ENCODE measurements around the gene TEX264.
"Not testable (repeated sequence)": the region's sequence is repeated elsewhere in the genome, so short reads cannot be mapped to it uniquely, and the experiment has no call there.

TEX264 gene

GRCh38 chr3:51716805-51717204, 45.8 kb downstream of the TEX264 start:
- DNase-seq (ENCODE audit: low spot score) = no peak

GRCh38 chr3:51717446-51717845, 46.4 kb downstream of the TEX264 start:
- no peak for DNase-seq (ENCODE audit: low spot score)

GRCh38 chr3:51717947-51718346, 46.9 kb downstream of the TEX264 start:
- no peak for DNase-seq (ENCODE audit: low spot score)

GRCh38 chr3:51718547-51719409, 47.7 kb downstream of the TEX264 start:
- DNase-seq (ENCODE audit: low spot score) = peak; percentile 29

DNA sequence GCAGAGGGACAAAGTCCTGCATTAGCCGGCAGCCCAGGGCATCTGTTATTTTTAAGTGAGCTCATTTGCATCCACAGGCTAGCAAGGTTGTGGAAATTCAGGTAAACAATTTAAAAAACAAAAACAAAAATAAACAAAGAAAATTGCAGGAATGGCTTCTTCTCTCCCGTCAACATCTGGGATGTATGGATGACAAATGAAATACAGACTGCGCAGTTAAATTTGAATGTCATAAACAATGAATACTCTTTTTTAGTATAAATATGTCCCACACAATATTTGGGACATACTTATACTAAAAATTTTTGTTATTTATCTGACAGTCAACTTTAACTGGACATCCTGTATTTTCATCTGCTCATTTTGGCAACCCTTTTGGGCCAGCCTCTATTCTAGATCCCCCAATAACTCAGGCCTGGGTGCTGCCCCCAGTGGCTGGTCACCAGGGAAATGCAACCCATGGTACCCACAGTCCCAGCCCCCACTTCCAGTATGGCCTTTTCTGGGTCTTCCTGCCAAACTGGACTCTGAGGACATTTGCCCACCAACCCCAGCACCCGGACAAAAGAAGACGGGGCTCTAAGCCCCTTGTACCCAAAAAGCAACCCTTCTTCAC, 48.5 kb downstream of the TEX264 start:
- DNase-seq (ENCODE audit: low spot score) = no peak

DNA sequence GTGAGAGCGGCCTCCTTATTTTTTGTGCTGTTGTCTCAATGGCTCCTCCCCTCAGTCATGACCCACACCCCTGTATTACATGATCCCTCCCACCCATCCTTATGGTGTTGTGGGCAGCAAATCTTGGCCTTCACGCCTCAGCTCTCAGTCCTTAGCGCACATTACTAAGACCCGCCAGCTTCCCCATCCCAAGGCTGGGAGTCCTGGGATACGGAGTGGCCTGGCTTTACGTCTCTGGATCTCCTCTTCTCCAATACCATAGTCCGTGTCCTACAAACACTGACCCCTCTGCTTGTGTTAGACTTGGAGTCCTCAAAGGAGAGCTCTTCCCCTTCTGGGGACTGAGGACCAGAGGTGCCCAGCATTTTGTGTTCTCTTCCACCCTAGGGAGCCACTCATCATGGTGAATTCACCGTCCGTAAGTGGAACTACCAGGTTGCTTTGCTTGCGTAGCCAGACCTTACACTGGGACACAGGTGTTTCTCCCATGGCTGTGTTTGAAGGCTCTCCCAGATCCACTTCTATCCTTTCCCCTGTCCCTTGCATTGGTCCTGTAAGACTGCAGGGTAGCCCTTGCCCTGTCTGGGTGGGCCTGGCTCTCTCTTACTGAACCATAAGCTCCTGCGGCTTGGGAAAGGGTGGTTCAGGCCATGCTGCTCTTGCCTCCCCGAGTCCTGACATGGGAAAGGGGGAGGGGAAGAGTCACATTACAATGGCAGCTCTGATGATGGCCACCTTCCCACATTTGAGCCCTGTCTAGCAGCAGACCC, 49.4 kb downstream of the TEX264 start:
- no peak for DNase-seq (ENCODE audit: low spot score)

DNA sequence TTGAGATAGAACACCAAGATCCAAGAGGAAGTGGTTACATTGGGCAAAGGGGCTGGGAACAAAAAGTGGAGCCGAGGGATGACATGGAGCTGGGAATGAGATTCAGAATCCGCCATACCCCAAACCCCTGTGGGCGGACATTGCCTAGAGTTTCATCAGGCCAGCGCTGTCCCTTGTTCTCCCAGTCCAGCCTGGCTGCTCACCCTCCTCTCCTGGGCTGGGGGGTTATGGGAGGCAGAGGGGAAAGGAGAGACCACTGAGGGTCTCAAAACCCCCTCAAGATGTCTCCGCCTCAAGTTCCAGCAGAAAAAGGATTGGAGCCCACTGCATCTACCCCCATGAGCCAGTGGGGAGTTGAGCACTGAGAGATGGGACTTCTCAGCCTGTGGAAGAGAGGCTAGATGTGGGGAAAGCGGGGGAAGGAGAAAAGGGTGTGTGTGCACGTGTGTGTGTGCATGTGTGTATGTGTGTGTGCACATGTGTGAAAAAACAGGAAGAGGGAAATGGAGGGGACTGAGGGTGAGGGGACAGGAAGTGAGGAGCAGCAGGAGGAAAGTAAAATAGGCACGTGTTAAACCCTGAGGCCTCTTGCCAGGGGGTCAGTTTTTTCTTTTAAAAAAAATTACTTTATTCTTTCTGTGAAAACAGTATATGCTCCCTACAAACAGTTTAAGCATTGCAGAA, 50.2 kb downstream of the TEX264 start:
- no peak for DNase-seq (ENCODE audit: low spot score)

GRCh38 chr3:51722362-51722761, 51.3 kb downstream of the TEX264 start:
- DNase-seq (ENCODE audit: low spot score) = no peak

GRCh38 chr3:51727500-51727899, 56.4 kb downstream of the TEX264 start:
- no peak for DNase-seq (ENCODE audit: low spot score)

DNA sequence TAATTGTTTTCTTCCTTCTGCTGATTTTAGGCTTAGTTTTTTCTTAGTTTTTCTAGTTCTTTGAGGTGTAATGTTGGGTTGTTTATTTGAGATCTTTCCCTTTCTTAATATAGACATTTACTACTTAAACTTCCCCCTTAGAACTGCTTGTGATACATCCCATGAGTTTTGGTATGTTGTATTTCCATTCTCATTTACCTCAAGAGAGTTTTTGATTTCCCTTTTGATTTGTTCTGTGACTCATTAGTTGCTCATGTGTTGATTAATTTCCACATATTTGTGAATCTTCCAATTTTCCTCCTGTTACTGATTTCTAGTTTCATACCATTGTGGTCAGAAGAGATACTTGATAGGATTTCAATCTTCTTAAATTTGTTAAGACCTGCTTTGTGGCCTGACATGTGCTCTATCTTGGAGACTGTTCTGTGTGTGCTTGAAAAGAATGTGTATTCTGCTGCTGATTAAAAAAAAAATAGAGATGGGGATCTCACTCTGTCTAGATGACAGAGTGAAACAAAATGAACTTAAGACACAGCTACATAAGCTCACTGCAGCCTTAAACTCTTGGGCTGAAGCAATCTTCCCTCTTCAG, 58.1 kb downstream of the TEX264 start:
- DNase-seq (ENCODE audit: low spot score) = no peak

DNA sequence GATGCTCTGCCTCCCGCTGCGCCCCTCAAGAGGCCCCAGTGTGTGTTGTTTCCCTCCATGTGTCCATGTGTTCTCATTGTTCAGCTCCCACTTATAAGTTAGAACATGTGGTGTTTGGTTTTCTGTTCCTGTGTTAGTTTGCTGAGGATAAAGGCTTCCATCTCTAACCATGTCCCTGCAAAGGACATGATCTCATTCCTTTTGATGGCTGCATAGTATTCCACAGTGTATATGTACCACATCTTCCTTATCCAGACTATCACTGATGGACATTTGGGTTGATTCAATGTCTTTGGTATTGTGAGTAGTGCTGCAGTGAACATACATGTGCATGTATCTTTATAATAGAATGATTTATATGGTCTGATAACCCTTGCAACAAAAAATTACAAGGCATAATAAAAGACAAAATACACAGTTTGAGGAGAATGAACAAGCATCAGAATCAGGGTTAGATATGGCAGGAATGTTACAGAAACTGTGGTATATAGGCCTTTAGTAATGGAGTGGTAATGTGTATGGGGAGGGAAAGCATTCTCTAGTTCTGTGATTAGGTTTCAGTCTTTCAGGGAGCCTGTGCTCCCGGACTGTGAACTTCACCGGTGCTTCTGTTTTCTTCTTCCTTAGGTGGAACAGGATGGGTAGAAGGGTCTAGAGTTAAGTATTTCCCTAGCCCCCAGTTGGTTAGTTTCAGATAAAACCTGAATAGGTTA, 63.0 kb downstream of the TEX264 start:
- no peak for DNase-seq (ENCODE audit: low spot score)

DNA sequence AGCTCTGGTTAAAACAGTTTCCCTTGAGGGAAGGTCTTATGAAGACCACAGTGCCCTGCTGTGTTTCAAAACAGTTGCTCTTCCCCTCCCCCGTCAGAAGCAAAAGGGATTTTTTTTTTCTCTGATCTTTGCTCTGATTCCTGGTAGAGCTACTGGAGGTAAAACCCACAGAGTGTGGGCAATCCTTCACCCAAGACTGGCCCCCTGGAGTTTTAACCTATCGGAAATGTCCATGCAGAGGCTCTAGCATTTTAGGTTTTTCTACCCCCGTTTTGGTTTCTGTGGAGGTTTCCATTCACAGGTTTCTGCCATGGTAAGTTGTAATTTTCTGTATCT, 63.5 kb downstream of the TEX264 start:
- no peak for DNase-seq (ENCODE audit: low spot score)

- no peak for DNase-seq (ENCODE audit: low spot score)
Observed at GRCh38 chr3:51735039-51735438, 64.0 kb downstream of the TEX264 start.

GRCh38 chr3:51735950-51736349, 64.9 kb downstream of the TEX264 start:
- no peak for DNase-seq (ENCODE audit: low spot score)

DNA sequence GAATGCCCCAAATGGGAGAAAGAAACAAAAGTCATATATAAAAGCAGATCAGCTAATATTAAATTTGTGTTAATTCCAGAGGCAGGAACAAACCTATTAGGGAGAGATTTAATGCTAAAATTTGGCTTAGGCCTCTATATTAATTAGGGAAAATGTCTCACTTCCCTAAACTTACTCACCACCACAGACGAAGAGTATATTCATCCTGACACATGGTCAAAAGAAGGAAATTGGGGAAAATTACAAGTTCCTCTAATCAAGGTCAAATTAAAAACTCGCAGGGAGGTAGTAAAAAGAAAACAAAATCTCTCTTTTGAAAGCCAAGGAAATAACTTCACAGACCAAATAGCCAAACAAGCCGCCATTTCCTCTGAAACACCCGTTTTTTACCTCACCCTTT, 68.1 kb downstream of the TEX264 start:
- no peak for DNase-seq (ENCODE audit: low spot score)

- DNase-seq (ENCODE audit: low spot score) = not testable (repeated sequence)
Observed at GRCh38 chr3:51742320-51742719, 71.3 kb downstream of the TEX264 start.

DNA sequence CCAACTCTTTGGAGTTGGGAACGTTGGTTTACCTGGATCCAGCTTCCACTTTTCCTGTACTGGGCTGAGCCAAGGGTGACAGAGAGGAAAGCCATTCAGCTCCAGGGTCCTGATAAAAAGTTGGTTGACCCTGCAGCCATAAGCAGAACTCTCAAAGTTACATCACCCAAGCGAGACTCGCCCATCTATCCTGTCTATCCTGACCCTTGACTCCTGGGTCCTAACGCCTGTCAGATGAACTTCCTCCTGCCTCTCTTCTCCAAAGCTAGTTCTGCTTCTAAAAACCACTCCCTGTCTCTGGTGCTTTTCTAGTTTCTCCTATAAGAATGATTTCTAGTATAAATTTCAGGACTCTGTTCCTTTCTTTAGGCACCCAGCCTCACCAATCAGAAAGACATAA, 71.9 kb downstream of the TEX264 start:
- DNase-seq (ENCODE audit: low spot score) = not testable (repeated sequence)

GRCh38 chr3:51747840-51748239, 76.8 kb downstream of the TEX264 start:
- DNase-seq (ENCODE audit: low spot score) = no peak

GRCh38 chr3:51748327-51748726, 77.3 kb downstream of the TEX264 start:
- no peak for DNase-seq (ENCODE audit: low spot score)

GRCh38 chr3:51750878-51751277, 79.8 kb downstream of the TEX264 start:
- no peak for DNase-seq (ENCODE audit: low spot score)

DNA sequence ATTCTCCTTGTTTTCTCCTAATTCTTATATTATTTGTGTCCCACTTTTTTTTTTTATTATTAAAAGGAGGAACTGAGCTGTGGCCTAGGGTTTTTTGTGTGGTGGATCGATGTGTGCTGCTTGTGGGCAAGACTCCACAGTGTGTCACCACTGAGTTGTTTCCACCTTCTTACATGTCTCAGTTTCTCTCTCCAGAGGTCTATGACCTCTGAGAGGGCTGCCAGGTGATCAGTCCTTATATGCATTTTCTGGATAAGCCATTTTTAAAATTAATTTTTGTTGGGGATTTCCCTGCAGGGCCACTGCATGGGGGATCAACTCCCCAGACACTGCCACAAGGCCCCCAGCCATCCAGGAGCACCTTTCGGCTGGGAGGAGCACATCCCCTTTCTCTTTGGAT, 80.2 kb downstream of the TEX264 start:
- DNase-seq (ENCODE audit: low spot score) = no peak
